ENCODE results near the gene ATL2.
A peak's percentile ranks its signal among the peaks of the same experiment; 100 is the strongest.

ATL2 gene

GRCh38 chr2:38377050-38377828 is at the start of gene ATL2:
ATL2 (minus strand) TSS chr2:38377273; CDS start chr2:38377260, 13 bp downstream.
- no peaks in the 10 kb centered on the region for H3K9me3 ChIP-seq (ENCODE audit: insufficient read depth, low read length)
- H3K4me1 ChIP-seq (ENCODE audit: insufficient read depth, insufficient read length), result no peaks in the 10 kb centered on the region
- peak; percentile 75 for TF ChIP-seq YY1 (IDR thresholded peaks at IDR 0.05; ENCODE audit: insufficient read depth, insufficient read length)
- TF ChIP-seq ZNF274 (IDR thresholded peaks at IDR 0.05; ENCODE audit: low read depth, low read length), result no peak
- H3K9ac ChIP-seq (ENCODE audit: insufficient read length, low read depth), result peak within 1 kb of the TSS; percentile 93
- peak within 1 kb of the TSS; percentile 90 for H3K4me3 ChIP-seq (ENCODE audit: insufficient read length, low read depth)
- H3K36me3 ChIP-seq (ENCODE audit: insufficient read depth, insufficient read length, low read length), result peaks cover 5% of the 10 kb centered on the region
- DNase-seq (ENCODE audit: low read depth, low spot score), result peak; percentile 95
- H3K27me3 ChIP-seq (ENCODE audit: insufficient read depth, insufficient read length), result no peaks in the 10 kb centered on the region

- TF ChIP-seq SUZ12 (IDR thresholded peaks at IDR 0.05; ENCODE audit: extremely low read depth, insufficient read depth, insufficient read length) (no peak), ZNF274 (IDR thresholded peaks at IDR 0.05; ENCODE audit: low read depth, low read length) (no peak), YY1 (IDR thresholded peaks at IDR 0.05; ENCODE audit: insufficient read depth, insufficient read length) (no peak)
- H3K9ac ChIP-seq (ENCODE audit: insufficient read length, low read depth), result no peak overlapping the region
- H3K9me3 ChIP-seq (ENCODE audit: insufficient read depth, low read length), result no peaks in the 10 kb centered on the region
- H3K27me3 ChIP-seq (ENCODE audit: insufficient read depth, insufficient read length), result no peaks in the 10 kb centered on the region
- no peak for DNase-seq (ENCODE audit: low read depth, low spot score)
- no peaks in the 10 kb centered on the region for H3K36me3 ChIP-seq (ENCODE audit: insufficient read depth, insufficient read length, low read length)
- H3K4me1 ChIP-seq (ENCODE audit: insufficient read depth, insufficient read length), result no peaks in the 10 kb centered on the region
- H3K4me3 ChIP-seq (ENCODE audit: insufficient read length, low read depth), result no peak overlapping the region
These were observed 46.7 kb upstream of the ATL2 start for GRCh38 chr2:38423763-38424162.

GRCh38 chr2:38421274-38422056 is 44.4 kb upstream of the ATL2 start:
- Histone ChIP-seq H3K9me3 (ENCODE audit: insufficient read depth, low read length) (no peaks in the 10 kb centered on the region), H3K4me3 (ENCODE audit: insufficient read length, low read depth) (no peak overlapping the region), H3K36me3 (ENCODE audit: insufficient read depth, insufficient read length, low read length) (no peaks in the 10 kb centered on the region), H3K4me1 (ENCODE audit: insufficient read depth, insufficient read length) (no peaks in the 10 kb centered on the region), H3K27me3 (ENCODE audit: insufficient read depth, insufficient read length) (no peaks in the 10 kb centered on the region), H3K9ac (ENCODE audit: insufficient read length, low read depth) (no peak overlapping the region)
- DNase-seq (ENCODE audit: low read depth, low spot score), result no peak
- TF ChIP-seq ZNF274 (IDR thresholded peaks at IDR 0.05; ENCODE audit: low read depth, low read length), result no peak
- no peak for TF ChIP-seq YY1 (IDR thresholded peaks at IDR 0.05; ENCODE audit: insufficient read depth, insufficient read length)
- TF ChIP-seq SUZ12 (IDR thresholded peaks at IDR 0.05; ENCODE audit: extremely low read depth, insufficient read depth, insufficient read length), result no peak

- Histone ChIP-seq H3K27me3 (ENCODE audit: insufficient read depth, insufficient read length) (no peaks in the 10 kb centered on the region), H3K4me1 (ENCODE audit: insufficient read depth, insufficient read length) (no peaks in the 10 kb centered on the region), H3K9me3 (ENCODE audit: insufficient read depth, low read length) (no peaks in the 10 kb centered on the region), H3K4me3 (ENCODE audit: insufficient read length, low read depth) (no peak overlapping the region), H3K36me3 (ENCODE audit: insufficient read depth, insufficient read length, low read length) (no peaks in the 10 kb centered on the region), H3K9ac (ENCODE audit: insufficient read length, low read depth) (no peak overlapping the region)
- TF ChIP-seq SUZ12 (IDR thresholded peaks at IDR 0.05; ENCODE audit: extremely low read depth, insufficient read depth, insufficient read length), result no peak
- no peak for TF ChIP-seq YY1 (IDR thresholded peaks at IDR 0.05; ENCODE audit: insufficient read depth, insufficient read length)
- TF ChIP-seq ZNF274 (IDR thresholded peaks at IDR 0.05; ENCODE audit: low read depth, low read length), result no peak
- no peak for DNase-seq (ENCODE audit: low read depth, low spot score)
These were observed 42.4 kb upstream of the ATL2 start for GRCh38 chr2:38419499-38419898.

- Histone ChIP-seq H3K4me3 (ENCODE audit: insufficient read length, low read depth) (no peak overlapping the region), H3K36me3 (ENCODE audit: insufficient read depth, insufficient read length, low read length) (no peaks in the 10 kb centered on the region), H3K9me3 (ENCODE audit: insufficient read depth, low read length) (no peaks in the 10 kb centered on the region), H3K27me3 (ENCODE audit: insufficient read depth, insufficient read length) (no peaks in the 10 kb centered on the region), H3K9ac (ENCODE audit: insufficient read length, low read depth) (no peak overlapping the region), H3K4me1 (ENCODE audit: insufficient read depth, insufficient read length) (no peaks in the 10 kb centered on the region)
- TF ChIP-seq YY1 (IDR thresholded peaks at IDR 0.05; ENCODE audit: insufficient read depth, insufficient read length) (no peak), SUZ12 (IDR thresholded peaks at IDR 0.05; ENCODE audit: extremely low read depth, insufficient read depth, insufficient read length) (no peak), ZNF274 (IDR thresholded peaks at IDR 0.05; ENCODE audit: low read depth, low read length) (no peak)
- no peak for DNase-seq (ENCODE audit: low read depth, low spot score)
These were observed 41.7 kb upstream of the ATL2 start for GRCh38 chr2:38418735-38419134.

- Histone ChIP-seq H3K4me1 (ENCODE audit: insufficient read depth, insufficient read length) (no peaks in the 10 kb centered on the region), H3K36me3 (ENCODE audit: insufficient read depth, insufficient read length, low read length) (no peaks in the 10 kb centered on the region), H3K9ac (ENCODE audit: insufficient read length, low read depth) (no peak overlapping the region), H3K27me3 (ENCODE audit: insufficient read depth, insufficient read length) (no peaks in the 10 kb centered on the region), H3K4me3 (ENCODE audit: insufficient read length, low read depth) (no peak overlapping the region), H3K9me3 (ENCODE audit: insufficient read depth, low read length) (peaks cover 3% of the 10 kb centered on the region; the same call in 1 of the 2 replicates)
- TF ChIP-seq SUZ12 (IDR thresholded peaks at IDR 0.05; ENCODE audit: extremely low read depth, insufficient read depth, insufficient read length) (no peak), YY1 (IDR thresholded peaks at IDR 0.05; ENCODE audit: insufficient read depth, insufficient read length) (no peak), ZNF274 (IDR thresholded peaks at IDR 0.05; ENCODE audit: low read depth, low read length) (no peak)
- no peak for DNase-seq (ENCODE audit: low read depth, low spot score)
These were observed 40.9 kb upstream of the ATL2 start for GRCh38 chr2:38417745-38418689.

Measured in NT2/D1 (cell line).